GM12873 (cell line): ENCODE results near the gene FAM131A.
A peak's percentile ranks its signal among the peaks of the same experiment; 100 is the strongest.

Source experiments
- CTCF ChIP-seq: IDR thresholded peaks from 2 replicates; pipeline ENCODE4 v1.5.1; 2012; ENCODE audit warnings: low read depth, mild to moderate bottlenecking, moderate library complexity, low read length, control low read depth; ENCODE audit not compliant: insufficient read depth; ENCODE audit errors: missing control alignments

Gene FAM131A

GRCh38 chr3:184298759-184299487 is 38.5 kb upstream of the FAM131A start, which contains the start of gene PSMD2:
PSMD2 (plus strand) TSS chr3:184299241; CDS start chr3:184299267, 26 bp downstream.
- no peak for TF ChIP-seq CTCF

GRCh38 chr3:184299488-184300377 is 37.7 kb upstream of the FAM131A start:
- no peak for TF ChIP-seq CTCF

GRCh38 chr3:184300378-184300720 is 37.1 kb upstream of the FAM131A start:
- TF ChIP-seq CTCF, result no peak

- peak; percentile 27 for TF ChIP-seq CTCF
Measured at GRCh38 chr3:184305577-184305976, 31.8 kb upstream of the FAM131A start.

GRCh38 chr3:184306341-184306972 is 30.9 kb upstream of the FAM131A start:
- TF ChIP-seq CTCF, result no peak

- no peak for TF ChIP-seq CTCF
Measured at GRCh38 chr3:184307915-184308314, 29.5 kb upstream of the FAM131A start.

- TF ChIP-seq CTCF, result no peak
Measured at GRCh38 chr3:184308744-184309143, 28.7 kb upstream of the FAM131A start.
